Measurements from ENCODE around the gene LONP1.
"Not testable (repeated sequence)": the region's sequence is repeated elsewhere in the genome, so short reads cannot be mapped to it uniquely, and the experiment has no call there.

Gene LONP1

GRCh38 chr19:5711713-5712161, 8.2 kb downstream of the LONP1 start:
- no peak for TF ChIP-seq CTCF (IDR thresholded peaks at IDR 0.05; ENCODE audit: low read depth, low read length)
- no peak overlapping the region for H3K4me3 ChIP-seq (replicated peaks in 1 of 2; ENCODE audit: low read depth in 2 of 2, low read length in 2 of 2)
- no peak for DNase-seq (ENCODE audit: low read depth in 2 of 2)

GRCh38 chr19:5711025-5711424, 8.9 kb downstream of the LONP1 start:
- no peak for DNase-seq (ENCODE audit: low read depth in 2 of 2)
- H3K4me3 ChIP-seq (replicated peaks in 1 of 2; ENCODE audit: low read depth in 2 of 2, low read length in 2 of 2), result no peak overlapping the region
- TF ChIP-seq CTCF (IDR thresholded peaks at IDR 0.05; ENCODE audit: low read depth, low read length), result no peak

GRCh38 chr19:5707576-5708575, 12.1 kb downstream of the LONP1 start:
- no peak for DNase-seq (ENCODE audit: low read depth in 2 of 2)
- no peak for TF ChIP-seq CTCF (IDR thresholded peaks at IDR 0.05; ENCODE audit: low read depth, low read length)
- no peak overlapping the region for H3K4me3 ChIP-seq (replicated peaks in 1 of 2; ENCODE audit: low read depth in 2 of 2, low read length in 2 of 2)

- no peak for TF ChIP-seq CTCF (IDR thresholded peaks at IDR 0.05; ENCODE audit: low read depth, low read length)
- no peak for DNase-seq (ENCODE audit: low read depth in 2 of 2)
- H3K4me3 ChIP-seq (replicated peaks in 1 of 2; ENCODE audit: low read depth in 2 of 2, low read length in 2 of 2), result no peak overlapping the region
Observed at GRCh38 chr19:5706876-5707573, 12.9 kb downstream of the LONP1 start.

- H3K4me3 ChIP-seq (replicated peaks in 1 of 2; ENCODE audit: low read depth in 2 of 2, low read length in 2 of 2), result no peak overlapping the region
- no peak for TF ChIP-seq CTCF (IDR thresholded peaks at IDR 0.05; ENCODE audit: low read depth, low read length)
- DNase-seq (ENCODE audit: low read depth in 2 of 2), result no peak
Observed at GRCh38 chr19:5705552-5705951, 14.4 kb downstream of the LONP1 start.

- no peak overlapping the region for H3K4me3 ChIP-seq (replicated peaks in 1 of 2; ENCODE audit: low read depth in 2 of 2, low read length in 2 of 2)
- no peak for TF ChIP-seq CTCF (IDR thresholded peaks at IDR 0.05; ENCODE audit: low read depth, low read length)
- DNase-seq (ENCODE audit: low read depth in 2 of 2), result no peak
Observed at GRCh38 chr19:5703819-5704818, 15.8 kb downstream of the LONP1 start.

GRCh38 chr19:5702053-5702410, 17.9 kb downstream of the LONP1 start:
- not testable (repeated sequence) for DNase-seq (ENCODE audit: low read depth in 2 of 2); H3K4me3 ChIP-seq (replicated peaks in 1 of 2; ENCODE audit: low read depth in 2 of 2, low read length in 2 of 2)

Data from cardiac fibroblast (primary cell).